ENCODE results near the gene DLG1. TPM values are rescaled to one million over a fixed set of nuclear protein-coding genes. Genes with fewer than 3 reads are reported as not detected.
A peak's percentile ranks its signal among the peaks of the same experiment; 100 is the strongest.

DLG1 gene
- total and polyA plus RNA-seq, 9 of the 15 experiments (the other 6 are each of a cell fraction or from before 2014, with no cell fraction given), result 9.4 to 63.5 (median 43.6) TPM

- H3K79me2 ChIP-seq (ENCODE audit: control insufficient read depth, insufficient read depth, low read length), result no peaks in the 10 kb centered on the region
- WGBS (ENCODE audit: insufficient coverage, low coverage, missing lambda C conversion rate), result 70% methylated on average over 20 of the region's 20 CpGs
Measured at GRCh38 chr3:197009532-197010019, 288.8 kb downstream of the DLG1 start.

More at GRCh38 chr3:197009532-197010019, 288.8 kb downstream of the DLG1 start:
- Histone ChIP-seq H3K4me2 (ENCODE audit: insufficient read depth, low read length) (no peak overlapping the region), H3K4me1 (replicated peaks in 1 of 2; ENCODE audit: control insufficient read depth in 2 of 2, insufficient read depth in 2 of 2, low read length in 2 of 2) (peaks cover 3 to 37% of the 10 kb centered on the region in 2 experiments; a peak in 3 of 5 replicates), H4K20me1 (replicated peaks; ENCODE audit: control insufficient read depth, insufficient read depth, low read length) (no peaks in the 10 kb centered on the region), H3K9ac (ENCODE audit: insufficient read depth in 1 of 2, low read depth in 2 of 2, low read length in 2 of 2) (peak overlapping the region in 1 of 2 experiments; percentile 14; a peak in 1 of 4 replicates), H3K36me3 (ENCODE audit: control insufficient read depth, insufficient read depth, low read length) (no peaks in the 10 kb centered on the region), H3K27me3 (ENCODE audit: control insufficient read depth in 2 of 2, insufficient read depth in 2 of 2, low read length in 2 of 2) (no peaks in the 10 kb centered on the region; a peak in 1 of 5 replicates), H3K27ac (ENCODE audit: extremely low read depth, low read depth, low read length) (no peak overlapping the region), H3K4me3 (no peak overlapping the region), H3K9me3 (replicated peaks; ENCODE audit: control insufficient read depth, insufficient read depth, low read depth, low read length) (no peaks in the 10 kb centered on the region), H2AFZ (ENCODE audit: low read depth, low read length) (no peak overlapping the region), H3K9me1 (ENCODE audit: control insufficient read depth, insufficient read depth, low read length) (no peaks in the 10 kb centered on the region)
- in situ Hi-C loops (cut with MboI), result no loop called here
- TF ChIP-seq FOXK1 (CRISPR knock-in tag; IDR thresholded peaks at IDR 0.05; ENCODE audit: borderline replicate concordance) (no peak), ARID1B (IDR thresholded peaks at IDR 0.05) (no peak), ZNF140 (CRISPR knock-in tag; IDR thresholded peaks at IDR 0.05) (no peak), MYBL2 (IDR thresholded peaks at IDR 0.05; ENCODE audit: low read depth) (no peak), MYBL2 (CRISPR knock-in tag; IDR thresholded peaks at IDR 0.05; ENCODE audit: borderline replicate concordance) (no peak), ZFX (CRISPR knock-in tag; IDR thresholded peaks at IDR 0.05) (no peak), MNT (conservative IDR thresholded peaks at IDR 0.05) (no peak), ZNF57 (CRISPR knock-in tag; IDR thresholded peaks at IDR 0.05) (no peak), HES1 (IDR thresholded peaks at IDR 0.05; ENCODE audit: low read depth) (no peak), PHF20 (IDR thresholded peaks at IDR 0.05; ENCODE audit: partially characterized antibody) (no peak), THRA (IDR thresholded peaks at IDR 0.05) (no peak)
- ChIA-PET CTCF (ENCODE audit: low intra/inter-chr PET ratio) (no interaction called here), POLR2A (interaction anchor here (0.6 kb wide), 1 partner anchor 135 kb away, joined by 3 read pairs; no protein-coding TSS in a partner anchor)
- intact Hi-C loops (cut with micrococcal nuclease), result no loop called here
- DNase-seq (ENCODE audit: extremely low read depth in 1 of 4, low spot score in 3 of 4), result no peak
- no TSS peak for BruUV-seq (replicated peaks)
- ATAC-seq, result no peak
- no peak for FAIRE-seq
